HCT116 (cell line): ENCODE data around the gene CNKSR3.

ENCODE experiments used
- CBX3 ChIP-seq: IDR thresholded peaks from 2 replicates; pipeline ENCODE4 v1.6.1; 2012; ENCODE audit warnings: low read depth
- EZH2 ChIP-seq: fragments of 200-600 bp; sonication (generic); IDR thresholded peaks from 2 replicates; pipeline ENCODE4 v1.6.1; 2017; ENCODE audit warnings: antibody characterized with exemption, mixed run types
- POLR2A ChIP-seq: IDR thresholded peaks from 2 replicates; pipeline ENCODE4 v1.7.0; 2011; ENCODE audit warnings: borderline replicate concordance; ENCODE audit not compliant: insufficient read depth, insufficient read length; ENCODE audit errors: extremely low read depth
- RAD21 ChIP-seq: IDR thresholded peaks from 2 replicates; pipeline ENCODE4 v1.6.1; 2012; ENCODE audit warnings: low read depth, mild to moderate bottlenecking
- SIN3A ChIP-seq: IDR thresholded peaks from 2 replicates; pipeline ENCODE4 v1.6.1; 2012; ENCODE audit warnings: low read depth
- SP1 ChIP-seq: IDR thresholded peaks from 2 replicates; pipeline ENCODE4 v1.6.1; 2012; ENCODE audit warnings: low read depth
- SRF ChIP-seq: IDR thresholded peaks from 2 replicates; pipeline ENCODE4 v1.6.1; 2012; ENCODE audit warnings: low read depth
- TF ChIP-seq, protein P1 (sequence below), 3 experiments: fragments of 200-600 bp in 1 of 3; sonication (generic) in 1 of 3; IDR thresholded peaks in 2 of 3; conservative IDR thresholded peaks in 1 of 3; 2 replicates each; pipeline ENCODE4 v1.5.1; 2012 to 2017; ENCODE audit warnings: low read depth in 2 of 3, low read length in 2 of 3, antibody characterized with exemption in 1 of 3, borderline replicate concordance in 1 of 3, control low read depth in 1 of 3, mild to moderate bottlenecking in 1 of 3, mixed read lengths in 1 of 3, mixed run types in 1 of 3, moderate library complexity in 1 of 3; ENCODE audit not compliant: insufficient read depth in 1 of 3

DNA sequence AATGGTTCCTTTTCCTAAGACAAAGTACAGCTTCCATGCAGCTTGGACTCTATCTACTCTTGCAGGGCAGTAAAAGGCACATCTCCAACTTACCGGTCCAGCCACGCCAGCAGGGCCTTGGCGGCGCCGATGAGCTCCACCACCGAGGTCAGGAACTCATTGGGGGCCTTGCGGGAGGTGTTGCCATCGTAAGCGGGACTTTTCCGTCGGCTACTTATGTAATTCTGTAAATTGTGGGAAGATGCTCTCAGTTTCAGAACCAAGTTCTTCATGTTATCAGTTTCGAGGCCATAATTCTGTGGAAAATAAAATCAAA lies 68.5 kb downstream of the CNKSR3 start:
- TF ChIP-seq, protein P1, sequence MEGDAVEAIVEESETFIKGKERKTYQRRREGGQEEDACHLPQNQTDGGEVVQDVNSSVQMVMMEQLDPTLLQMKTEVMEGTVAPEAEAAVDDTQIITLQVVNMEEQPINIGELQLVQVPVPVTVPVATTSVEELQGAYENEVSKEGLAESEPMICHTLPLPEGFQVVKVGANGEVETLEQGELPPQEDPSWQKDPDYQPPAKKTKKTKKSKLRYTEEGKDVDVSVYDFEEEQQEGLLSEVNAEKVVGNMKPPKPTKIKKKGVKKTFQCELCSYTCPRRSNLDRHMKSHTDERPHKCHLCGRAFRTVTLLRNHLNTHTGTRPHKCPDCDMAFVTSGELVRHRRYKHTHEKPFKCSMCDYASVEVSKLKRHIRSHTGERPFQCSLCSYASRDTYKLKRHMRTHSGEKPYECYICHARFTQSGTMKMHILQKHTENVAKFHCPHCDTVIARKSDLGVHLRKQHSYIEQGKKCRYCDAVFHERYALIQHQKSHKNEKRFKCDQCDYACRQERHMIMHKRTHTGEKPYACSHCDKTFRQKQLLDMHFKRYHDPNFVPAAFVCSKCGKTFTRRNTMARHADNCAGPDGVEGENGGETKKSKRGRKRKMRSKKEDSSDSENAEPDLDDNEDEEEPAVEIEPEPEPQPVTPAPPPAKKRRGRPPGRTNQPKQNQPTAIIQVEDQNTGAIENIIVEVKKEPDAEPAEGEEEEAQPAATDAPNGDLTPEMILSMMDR (IDR thresholded peaks at IDR 0.05 in 2 of 3, conservative IDR thresholded peaks at IDR 0.05 in 1 of 3; ENCODE audit: borderline replicate concordance in 1 of 3, insufficient read depth in 1 of 3, low read depth in 2 of 3, low read length in 2 of 3), result no peak
- TF ChIP-seq RAD21, result no peak
- TF ChIP-seq SRF, result no peak
- TF ChIP-seq POLR2A, result no peak
- no peak for TF ChIP-seq SIN3A
- no peak for TF ChIP-seq CBX3
- TF ChIP-seq SP1, result no peak
- no peak for TF ChIP-seq EZH2
